Hippocampal formation (tissue), 2 donors: ENCODE data around the gene TFG.

Experiments
- DNase-seq, 2 donors: peaks; one replicate each; lab custom pipeline; 2025; lab: John Stamatoyannopoulos, UW

The TFG gene

DNA sequence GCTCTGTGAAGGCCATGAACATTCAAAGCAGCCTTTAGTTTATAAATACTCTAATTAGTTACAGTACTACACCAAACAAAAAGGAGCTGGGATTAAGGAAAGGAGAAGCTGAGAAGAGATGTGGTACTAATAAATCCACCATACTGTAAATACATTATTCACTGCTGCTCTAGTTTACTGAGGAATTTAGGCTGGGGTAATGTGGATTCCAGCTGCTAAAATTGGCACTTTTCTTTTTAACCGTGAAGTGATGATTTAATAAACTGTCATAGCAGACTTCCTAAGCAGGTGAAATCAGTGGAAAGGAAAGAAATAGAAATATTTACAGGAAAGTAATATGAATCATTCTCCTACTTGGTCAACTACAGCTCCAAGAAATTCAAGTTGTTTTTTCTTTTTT lies 88.7 kb downstream of the TFG start:
- DNase-seq: no peak
